HEK293T (cell line): ENCODE results near the gene LTBP2.

Source experiments
- ARNT ChIP-seq: fragments of 450-650 bp; IDR thresholded peaks from 2 replicates; pipeline ENCODE4 v1.6.1; 2017; ENCODE audit warnings: mild to moderate bottlenecking
- BHLHE40 ChIP-seq: fragments of 450-650 bp; IDR thresholded peaks from 2 replicates; pipeline ENCODE4 v1.6.1; 2016; ENCODE audit warnings: mild to moderate bottlenecking, moderate library complexity, borderline replicate concordance
- ELF4 ChIP-seq: fragments of 450-650 bp; IDR thresholded peaks from 2 replicates; pipeline ENCODE4 v1.6.1; 2017; ENCODE audit warnings: antibody characterized with exemption
- FOXA1 ChIP-seq: fragments of 450-650 bp; IDR thresholded peaks from 2 replicates; pipeline ENCODE4 v1.6.1; 2016; ENCODE audit warnings: mild to moderate bottlenecking
- FOXK2 ChIP-seq: fragments of 450-650 bp; IDR thresholded peaks from 2 replicates; pipeline ENCODE4 v1.6.1; 2016; ENCODE audit warnings: mild to moderate bottlenecking
- NFRKB ChIP-seq: fragments of 450-650 bp; IDR thresholded peaks from 2 replicates; pipeline ENCODE4 v1.6.1; 2016; ENCODE audit warnings: mild to moderate bottlenecking, moderate library complexity
- PKNOX1 ChIP-seq: fragments of 450-650 bp; IDR thresholded peaks from 2 replicates; pipeline ENCODE4 v1.6.1; 2016
- SP1 ChIP-seq: fragments of 450-650 bp; IDR thresholded peaks from 2 replicates; pipeline ENCODE4 v1.6.1; 2017
- SUZ12 ChIP-seq: fragments of 450-650 bp; IDR thresholded peaks from 2 replicates; pipeline ENCODE4 v1.6.1; 2016; ENCODE audit warnings: mild to moderate bottlenecking
- TARDBP ChIP-seq: fragments of 450-650 bp; IDR thresholded peaks from 2 replicates; pipeline ENCODE4 v1.6.1; 2016
- ZNF384 ChIP-seq: fragments of 450-650 bp; IDR thresholded peaks from 2 replicates; pipeline ENCODE4 v1.6.1; 2016

DNA sequence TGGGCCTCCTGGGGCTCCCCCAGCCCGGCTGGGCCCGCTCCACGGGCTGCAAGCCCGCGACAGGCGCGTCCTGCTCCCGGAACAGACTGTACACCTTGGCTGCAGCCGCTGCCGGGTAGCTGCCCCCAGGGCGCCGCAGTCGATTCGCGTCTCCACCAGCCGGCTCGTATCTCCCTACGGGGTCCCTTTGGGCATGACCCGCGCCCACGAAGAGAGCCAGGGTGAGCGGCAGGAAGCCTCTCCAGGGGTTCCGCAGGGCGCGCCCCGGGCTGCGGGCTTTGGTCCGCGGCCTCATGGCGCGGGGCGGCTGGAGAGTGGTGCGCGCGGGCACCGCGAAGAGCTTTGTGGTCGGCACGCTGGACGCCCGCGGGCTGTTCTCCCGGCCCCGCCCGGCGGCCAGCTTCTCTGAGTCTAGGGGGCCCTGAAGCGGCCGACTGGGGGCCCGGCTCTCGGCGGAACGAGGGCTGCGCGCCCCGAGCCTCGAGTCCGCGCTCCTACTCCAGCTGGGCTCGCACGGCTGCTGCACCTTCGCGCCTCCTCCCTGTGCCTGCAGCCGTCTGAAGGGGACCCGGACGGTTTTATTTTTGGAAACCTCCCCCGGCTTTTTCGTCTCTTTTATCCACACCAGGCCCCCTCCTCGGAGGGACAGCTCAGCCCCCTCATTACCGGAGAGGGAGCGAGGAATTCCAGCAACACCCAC, at the start of gene LTBP2:
- TF ChIP-seq ZNF384 = no peak
- no peak for TF ChIP-seq FOXK2
- no peak for TF ChIP-seq BHLHE40
- no peak for TF ChIP-seq SUZ12
- TF ChIP-seq TARDBP = no peak
- TF ChIP-seq NFRKB = no peak
- no peak for TF ChIP-seq ARNT
- no peak for TF ChIP-seq SP1
- TF ChIP-seq ELF4 = no peak
- no peak for TF ChIP-seq PKNOX1
- TF ChIP-seq FOXA1 = no peak
